Upper lobe of left lung (tissue), 6 donors: ENCODE data around the gene MMP11. TPM values are rescaled to one million over a fixed set of nuclear protein-coding genes. Genes with fewer than 3 reads are reported as not detected.

Experiments used
- ATAC-seq, 2 donors: fragments of 200-7000 bp; cut with Tn5 transposase; one replicate each; pipeline ENCODE4 v1.9.1; 2022; ENCODE audit warnings: mild to moderate bottlenecking in 2 of 2, moderate library complexity in 2 of 2; ENCODE audit not compliant: low FRiP score in 2 of 2
- DNase-seq, 2 donors: peaks; one replicate each; pipeline ENCODE4 v3.0.0-alpha.2; 2019 to 2020
- H3K27ac ChIP-seq, 4 donors: fragments of 200-600 bp; sonication (generic); one replicate each; pipeline ENCODE4 v1.5.1; 2016 to 2019
- H3K27me3 ChIP-seq, 4 donors: fragments of 200-600 bp; sonication (generic); one replicate each; pipeline ENCODE4 v1.5.1; 2017 to 2019
- H3K36me3 ChIP-seq, 4 donors: fragments of 200-600 bp; sonication (generic); one replicate each; pipeline ENCODE4 v1.5.1; 2016 to 2019
- H3K4me1 ChIP-seq, 4 donors: fragments of 200-600 bp; sonication (generic); one replicate each; pipeline ENCODE4 v1.5.1; 2018 to 2019
- H3K4me3 ChIP-seq, 4 donors: fragments of 200-600 bp; sonication (generic); one replicate each; pipeline ENCODE4 v1.5.1; 2017 to 2019; ENCODE audit warnings: mild to moderate bottlenecking in 2 of 4, moderate library complexity in 1 of 4
- H3K9me3 ChIP-seq, 4 donors: fragments of 200-600 bp; sonication (generic); one replicate each; pipeline ENCODE4 v1.5.1; 2018 to 2019
- CTCF ChIP-seq, 6 experiments: fragments of 450-650 bp in 4 of 6; fragments of 200-600 bp in 2 of 6; sonication (generic) in 2 of 6; IDR thresholded peaks; one replicate each; pipeline ENCODE4 v1.5.1; 2016 to 2019; ENCODE audit warnings: antibody characterized with exemption in 6 of 6
- EP300 ChIP-seq, 4 donors: sonication (generic); formaldehyde crosslinking; IDR thresholded peaks; one replicate each; pipeline ENCODE4 v1.5.1; 2017; ENCODE audit warnings: antibody characterized with exemption in 4 of 4, control low read depth in 2 of 4
- POLR2A ChIP-seq, 4 donors: fragments of 450-650 bp; IDR thresholded peaks; one replicate each; pipeline ENCODE4 v1.5.1; 2016 to 2017; ENCODE audit warnings: antibody characterized with exemption in 4 of 4, mild to moderate bottlenecking in 2 of 4
- POLR2AphosphoS5 ChIP-seq, 2 donors: sonication (generic); formaldehyde crosslinking; IDR thresholded peaks; one replicate each; pipeline ENCODE4 v1.5.1; 2017; ENCODE audit warnings: antibody characterized with exemption in 2 of 2
- WGBS, 2 donors: methylation state at CpG; one replicate each; pipeline ENCODE4 v1.1.5; 2017 to 2018; 5-methylcytosine and 5-hydroxymethylcytosine counted together
- total RNA-seq, 6 donors: library from RNA; depleted of rRNA in 4 of 6; stranded (reverse); fragments of >200 nt in 4 of 6; gene quantifications; one replicate each; pipeline versions ENCODE4 v1.1.0 to v1.2.1, GENCODE V29; 2016 to 2021
- donor health status: DM: no; HTN: no; CAD: no; lungs with moderate emphysema.
- donor health status: DM: no; HTN: yes; CAD: no; lungs with severe emphysema.

Gene MMP11
- total RNA-seq, 6 donors from 2014 or later: 0.57 to 7.7 (median 2.9) TPM; not detected in 3

GRCh38 chr22:23774922-23775436 is 2.3 kb downstream of the MMP11 start:
- TF ChIP-seq CTCF (IDR thresholded peaks at IDR 0.05): no peak
- peaks cover 19 to 30% (median 24%) of the 10 kb centered on the region in 4 donors for H3K4me1 ChIP-seq
- ATAC-seq (peak in 1 of 2 donors; percentile 71), DNase-seq (no peak)
- H3K4me3 ChIP-seq: no peak overlapping the region
- no peak overlapping the region for H3K27ac ChIP-seq
- whole genome bisulfite sequencing, 2 donors: 75 to 93% methylated on average over 2 of the region's 2 CpGs
- H3K36me3 ChIP-seq: no peaks in the 10 kb centered on the region
- no peaks in the 10 kb centered on the region for H3K27me3 ChIP-seq
- no peaks in the 10 kb centered on the region for H3K9me3 ChIP-seq

GRCh38 chr22:23775779-23776375 is 3.2 kb downstream of the MMP11 start:
- no peak overlapping the region for H3K4me3 ChIP-seq
- H3K27me3 ChIP-seq: no peaks in the 10 kb centered on the region
- ATAC-seq (no peak), DNase-seq (no peak)
- H3K4me1 ChIP-seq: peaks cover 16 to 29% (median 24%) of the 10 kb centered on the region in 4 donors
- TF ChIP-seq EP300 (IDR thresholded peaks at IDR 0.05) (no peak), POLR2AphosphoS5 (IDR thresholded peaks at IDR 0.05) (no peak), POLR2A (IDR thresholded peaks at IDR 0.05) (no peak), CTCF (IDR thresholded peaks at IDR 0.05) (no peak)
- WGBS, 2 donors: 73 to 83% methylated on average over 3 of the region's 3 CpGs
- H3K36me3 ChIP-seq: no peaks in the 10 kb centered on the region
- H3K9me3 ChIP-seq: no peaks in the 10 kb centered on the region
- no peak overlapping the region for H3K27ac ChIP-seq

- no peak overlapping the region for H3K27ac ChIP-seq
- H3K9me3 ChIP-seq: no peaks in the 10 kb centered on the region
- no peaks in the 10 kb centered on the region for H3K36me3 ChIP-seq
- DNase-seq (no peak), ATAC-seq (no peak)
- 92 to 95% methylated on average over 9 to 11 of the region's 11 CpGs for WGBS, 2 donors
- no peaks in the 10 kb centered on the region for H3K27me3 ChIP-seq
- H3K4me3 ChIP-seq: no peak overlapping the region
- peaks cover 6 to 16% (median 11%) of the 10 kb centered on the region in 4 donors for H3K4me1 ChIP-seq
- no peak for TF ChIP-seq POLR2A (IDR thresholded peaks at IDR 0.05)
- no peak for TF ChIP-seq POLR2AphosphoS5 (IDR thresholded peaks at IDR 0.05)
- no peak for TF ChIP-seq EP300 (IDR thresholded peaks at IDR 0.05)
- TF ChIP-seq CTCF (IDR thresholded peaks at IDR 0.05): no peak
Observed at GRCh38 chr22:23777776-23778576, 5.3 kb downstream of the MMP11 start.

- DNase-seq (no peak), ATAC-seq (no peak)
- 84 to 85% methylated on average over 2 to 3 of the region's 3 CpGs for WGBS, 2 donors
- no peaks in the 10 kb centered on the region for H3K27me3 ChIP-seq
- H3K27ac ChIP-seq: no peak overlapping the region
- no peaks in the 10 kb centered on the region for H3K9me3 ChIP-seq
- peaks cover under 1 to 11% (median 5%) of the 10 kb centered on the region in 4 donors for H3K4me1 ChIP-seq
- no peak overlapping the region for H3K4me3 ChIP-seq
- no peaks in the 10 kb centered on the region for H3K36me3 ChIP-seq
- TF ChIP-seq POLR2A (IDR thresholded peaks at IDR 0.05) (no peak), POLR2AphosphoS5 (IDR thresholded peaks at IDR 0.05) (no peak), EP300 (IDR thresholded peaks at IDR 0.05) (no peak), CTCF (IDR thresholded peaks at IDR 0.05) (no peak)
Observed at GRCh38 chr22:23778577-23778900, 5.9 kb downstream of the MMP11 start.
